Fibroblast of lung (primary cell): ENCODE measurements around the gene CAPG. TPM values are rescaled to one million over a fixed set of nuclear protein-coding genes. Genes with fewer than 3 reads are reported as not detected.

ENCODE experiments used
- DNase-seq, 2 donors: peaks; one replicate each; pipeline versions ENCODE4 v3.0.0 to v3.0.0-alpha.2; 2010; ENCODE audit warnings: low read depth in 2 of 2
- H2AFZ ChIP-seq: 2 replicates; pipeline ENCODE4 v1.5.1; 2012; ENCODE audit warnings: low read length, control low read depth, inconsistent platforms
- H3K27ac ChIP-seq: 2 replicates; pipeline ENCODE4 v1.5.1; 2011; ENCODE audit warnings: low read length, control low read depth; ENCODE audit not compliant: insufficient read depth
- H3K27me3 ChIP-seq: 2 replicates; pipeline ENCODE4 v1.5.1; 2011; ENCODE audit warnings: mild to moderate bottlenecking, low read length; ENCODE audit not compliant: control insufficient read depth, insufficient read depth
- H3K36me3 ChIP-seq: 2 replicates; pipeline ENCODE4 v1.5.1; 2011; ENCODE audit warnings: low read length; ENCODE audit not compliant: control insufficient read depth, insufficient read depth
- H3K4me1 ChIP-seq: 2 replicates; pipeline ENCODE4 v1.5.1; 2011; ENCODE audit warnings: low read length; ENCODE audit not compliant: control insufficient read depth, insufficient read depth; ENCODE audit errors: extremely low read depth
- H3K4me2 ChIP-seq: 2 replicates; pipeline ENCODE4 v1.5.1; 2011; ENCODE audit warnings: low read length, control low read depth; ENCODE audit not compliant: insufficient read depth; ENCODE audit errors: extremely low read depth
- H3K4me3 ChIP-seq, 4 experiments: fragments of 200-600 bp in 1 of 4; sonication (generic) in 1 of 4; replicated peaks in 1 of 4; 2 replicates each; pipeline ENCODE4 v1.5.1; 2011 to 2016; ENCODE audit warnings: low read length in 4 of 4, low read depth in 3 of 4, mild to moderate bottlenecking in 3 of 4, control low read depth in 2 of 4, inconsistent platforms in 1 of 4, mixed read lengths in 1 of 4; ENCODE audit not compliant: insufficient read depth in 1 of 4; ENCODE audit errors: control extremely low read depth in 1 of 4
- H3K79me2 ChIP-seq: 2 replicates; pipeline ENCODE4 v1.5.1; 2012; ENCODE audit warnings: mild to moderate bottlenecking, low read length, inconsistent platforms; ENCODE audit not compliant: control insufficient read depth, insufficient read depth
- H3K9ac ChIP-seq: 2 replicates; pipeline ENCODE4 v1.5.1; 2011; ENCODE audit warnings: mild to moderate bottlenecking, low read length, control low read depth; ENCODE audit not compliant: insufficient read depth
- H3K9me3 ChIP-seq: 2 replicates; pipeline ENCODE4 v1.5.1; 2012; ENCODE audit warnings: low read depth, low read length; ENCODE audit not compliant: control insufficient read depth, insufficient read depth
- H4K20me1 ChIP-seq: 2 replicates; pipeline ENCODE4 v1.5.1; 2011; ENCODE audit warnings: low read length; ENCODE audit not compliant: control insufficient read depth, insufficient read depth; ENCODE audit errors: extremely low read depth
- EZH2 ChIP-seq: IDR thresholded peaks from 2 replicates; pipeline ENCODE4 v1.5.1; 2012; ENCODE audit warnings: low read length, control low read depth, mild to moderate bottlenecking; ENCODE audit errors: missing control alignments
- polyA plus RNA-seq, 2 donors: library from polyadenylated mRNA; depleted of rRNA in 1 of 2; stranded (reverse) in 1 of 2; unstranded in 1 of 2; fragments of >200 nt; gene quantifications; 2 replicates each; pipeline ENCODE4 v1.2.1, GENCODE V29; 2011 to 2012; ENCODE audit warnings: missing spikeins in 1 of 2
- total RNA-seq: library from RNA; depleted of rRNA; stranded (reverse); fragments of >200 nt; gene quantifications from 2 replicates; pipeline ENCODE4 v1.2.1, GENCODE V29; 2014
- TF ChIP-seq, protein P1 (sequence below), 2 donors: IDR thresholded peaks in 1 of 2; conservative IDR thresholded peaks in 1 of 2; 1 replicate in 1 of 2; 2 replicates in 1 of 2; pipeline ENCODE4 v1.5.1; 2011 to 2012; ENCODE audit warnings: low read length in 2 of 2, control low read depth in 1 of 2, inconsistent platforms in 1 of 2, low read depth in 1 of 2, mild to moderate bottlenecking in 1 of 2

Gene CAPG
- total and polyA plus RNA-seq, 2 donors (not counting 1 experiment from before 2014, with no cell fraction given): 43.8 to 193 TPM

GRCh38 chr2:85431570-85432205 lies 21.5 kb upstream of the CAPG start:
- no peak overlapping the region for H3K9ac ChIP-seq
- no peaks in the 10 kb centered on the region for H4K20me1 ChIP-seq
- H3K79me2 ChIP-seq: no peaks in the 10 kb centered on the region
- no peaks in the 10 kb centered on the region for H3K36me3 ChIP-seq
- no peaks in the 10 kb centered on the region for H3K27me3 ChIP-seq
- no peak for DNase-seq
- no peak overlapping the region for H2AFZ ChIP-seq
- no peaks in the 10 kb centered on the region for H3K9me3 ChIP-seq
- TF ChIP-seq, protein P1, sequence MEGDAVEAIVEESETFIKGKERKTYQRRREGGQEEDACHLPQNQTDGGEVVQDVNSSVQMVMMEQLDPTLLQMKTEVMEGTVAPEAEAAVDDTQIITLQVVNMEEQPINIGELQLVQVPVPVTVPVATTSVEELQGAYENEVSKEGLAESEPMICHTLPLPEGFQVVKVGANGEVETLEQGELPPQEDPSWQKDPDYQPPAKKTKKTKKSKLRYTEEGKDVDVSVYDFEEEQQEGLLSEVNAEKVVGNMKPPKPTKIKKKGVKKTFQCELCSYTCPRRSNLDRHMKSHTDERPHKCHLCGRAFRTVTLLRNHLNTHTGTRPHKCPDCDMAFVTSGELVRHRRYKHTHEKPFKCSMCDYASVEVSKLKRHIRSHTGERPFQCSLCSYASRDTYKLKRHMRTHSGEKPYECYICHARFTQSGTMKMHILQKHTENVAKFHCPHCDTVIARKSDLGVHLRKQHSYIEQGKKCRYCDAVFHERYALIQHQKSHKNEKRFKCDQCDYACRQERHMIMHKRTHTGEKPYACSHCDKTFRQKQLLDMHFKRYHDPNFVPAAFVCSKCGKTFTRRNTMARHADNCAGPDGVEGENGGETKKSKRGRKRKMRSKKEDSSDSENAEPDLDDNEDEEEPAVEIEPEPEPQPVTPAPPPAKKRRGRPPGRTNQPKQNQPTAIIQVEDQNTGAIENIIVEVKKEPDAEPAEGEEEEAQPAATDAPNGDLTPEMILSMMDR (conservative IDR thresholded peaks at IDR 0.05 in 1 of 2, IDR thresholded peaks at IDR 0.05 in 1 of 2; ENCODE audit: low read depth in 1 of 2, low read length in 2 of 2): no peak
- TF ChIP-seq EZH2: no peak
- no peak overlapping the region for H3K4me3 ChIP-seq
- peaks cover 15% of the 10 kb centered on the region for H3K4me1 ChIP-seq
- H3K27ac ChIP-seq: no peak overlapping the region
- H3K4me2 ChIP-seq: no peak overlapping the region

DNA sequence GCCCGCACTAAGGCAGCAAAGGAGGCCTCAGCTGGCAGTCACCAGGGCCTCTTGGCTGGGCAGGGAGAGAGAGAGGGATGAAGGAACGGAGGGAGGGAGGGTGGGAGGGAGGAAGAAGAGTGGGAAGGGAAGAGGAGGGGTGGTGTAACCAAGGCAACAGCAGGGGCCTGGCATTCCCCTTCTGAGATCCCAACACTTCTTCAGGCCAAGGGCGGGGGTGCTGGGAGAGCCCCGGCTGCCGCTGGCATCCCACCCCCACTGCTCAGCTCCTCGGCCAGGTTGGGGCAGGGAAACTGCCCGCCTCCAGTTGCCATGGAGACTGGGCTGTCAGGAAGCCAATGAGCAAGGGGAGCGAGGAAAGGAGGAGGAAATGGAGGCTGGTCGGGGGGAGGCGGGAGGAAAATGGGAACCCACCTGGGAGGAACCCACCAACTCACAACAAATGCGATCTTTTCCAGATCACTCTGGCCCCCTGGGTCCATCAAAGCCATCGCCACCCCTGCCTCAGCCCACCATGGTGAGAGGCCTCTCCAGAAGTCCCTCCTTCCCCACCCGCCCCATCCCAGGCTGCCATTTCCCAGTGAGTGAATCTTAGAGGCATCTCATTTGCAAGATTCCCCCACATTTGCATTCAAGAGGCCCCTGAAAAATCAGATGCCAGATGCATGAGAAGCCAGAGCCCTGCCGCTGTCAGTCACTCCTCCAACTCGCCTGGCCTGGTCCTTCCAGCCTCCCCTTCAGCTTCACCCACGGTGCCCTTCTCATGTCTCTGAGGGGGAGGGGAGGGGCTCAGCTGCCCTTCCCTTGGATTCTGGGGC lies 20.8 kb upstream of the CAPG start:
- Histone ChIP-seq H3K27me3 (no peaks in the 10 kb centered on the region), H4K20me1 (no peaks in the 10 kb centered on the region), H3K9ac (no peak overlapping the region), H3K79me2 (no peaks in the 10 kb centered on the region), H3K27ac (no peak overlapping the region), H3K4me3 (no peak overlapping the region), H3K9me3 (no peaks in the 10 kb centered on the region), H3K4me2 (no peak overlapping the region), H3K4me1 (peaks cover 15% of the 10 kb centered on the region), H3K36me3 (no peaks in the 10 kb centered on the region), H2AFZ (no peak overlapping the region)
- no peak for TF ChIP-seq EZH2
- TF ChIP-seq, protein P1 (conservative IDR thresholded peaks at IDR 0.05 in 1 of 2, IDR thresholded peaks at IDR 0.05 in 1 of 2; ENCODE audit: low read depth in 1 of 2, low read length in 2 of 2): no peak
- no peak for DNase-seq

GRCh38 chr2:85429924-85430289 lies 19.7 kb upstream of the CAPG start:
- no peaks in the 10 kb centered on the region for H3K79me2 ChIP-seq
- no peak overlapping the region for H3K27ac ChIP-seq
- peaks cover 15% of the 10 kb centered on the region for H3K4me1 ChIP-seq
- no peaks in the 10 kb centered on the region for H4K20me1 ChIP-seq
- no peak overlapping the region for H3K4me3 ChIP-seq
- TF ChIP-seq EZH2: no peak
- TF ChIP-seq, protein P1 (conservative IDR thresholded peaks at IDR 0.05 in 1 of 2, IDR thresholded peaks at IDR 0.05 in 1 of 2; ENCODE audit: low read depth in 1 of 2, low read length in 2 of 2): no peak
- no peaks in the 10 kb centered on the region for H3K9me3 ChIP-seq
- no peaks in the 10 kb centered on the region for H3K36me3 ChIP-seq
- no peak overlapping the region for H3K9ac ChIP-seq
- H3K27me3 ChIP-seq: no peaks in the 10 kb centered on the region
- no peak overlapping the region for H3K4me2 ChIP-seq
- H2AFZ ChIP-seq: no peak overlapping the region
- no peak for DNase-seq
